ENCODE data around the gene MIPEP.

Gene MIPEP

GRCh38 chr13:23715092-23715761 lies 174.0 kb downstream of the MIPEP start:
- no peak for DNase-seq (ENCODE audit: low spot score)

DNA sequence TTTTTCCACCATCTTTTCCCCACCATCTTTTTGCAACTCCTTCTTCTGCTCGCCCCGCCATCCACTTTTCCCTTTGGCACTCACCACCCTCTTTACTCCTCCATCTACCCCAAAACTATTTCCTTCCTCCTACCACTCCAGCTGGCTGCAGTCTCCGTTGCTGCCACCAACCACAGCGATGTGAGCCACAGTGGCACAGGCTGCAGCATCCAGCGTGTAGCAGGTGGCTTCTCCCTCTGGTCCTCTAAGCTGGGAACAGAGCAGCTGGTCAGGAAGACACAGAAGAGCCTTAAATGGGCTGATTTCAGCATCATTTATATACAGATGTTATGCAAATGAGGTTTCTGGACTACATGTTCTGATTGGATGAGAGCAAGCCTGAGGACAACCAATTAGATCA lies 174.5 kb downstream of the MIPEP start:
- DNase-seq (ENCODE audit: low spot score), result no peak

DNA sequence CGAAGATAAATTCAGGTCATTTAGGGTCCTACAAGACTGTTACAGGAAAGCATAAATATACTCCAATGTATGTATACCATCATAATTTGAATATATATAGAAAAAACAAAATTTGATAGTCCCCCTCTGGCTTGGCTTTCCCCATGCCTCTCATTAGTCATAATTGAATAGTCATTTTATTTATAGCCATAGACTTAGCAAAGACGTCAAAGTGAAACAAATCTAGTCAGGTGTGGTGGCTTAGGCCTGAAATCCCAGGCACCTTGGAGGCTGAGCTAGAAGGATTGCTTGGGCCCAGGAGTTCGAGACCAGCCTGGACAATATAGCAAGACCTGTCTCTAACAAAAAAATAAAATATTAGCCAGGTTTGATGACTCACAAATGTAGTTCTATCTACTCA lies 177.8 kb downstream of the MIPEP start:
- DNase-seq (ENCODE audit: low spot score), result no peak

DNA sequence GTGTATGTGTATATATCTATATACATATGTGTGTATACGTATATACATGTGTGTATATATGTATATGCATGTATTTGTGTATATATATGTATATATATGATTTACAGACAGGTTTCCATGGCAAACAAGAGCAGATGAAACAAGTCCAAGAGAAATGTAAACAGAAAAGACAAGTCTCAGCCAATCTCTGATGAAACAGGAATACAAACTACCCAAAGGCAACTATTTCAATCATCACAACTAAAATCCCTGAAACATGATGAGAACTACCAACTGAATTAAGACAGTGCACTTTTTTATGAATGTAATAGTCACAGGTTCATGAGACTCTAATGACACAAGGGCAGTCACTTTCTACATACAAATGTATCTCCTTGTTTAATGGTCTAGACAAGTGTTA lies 178.8 kb downstream of the MIPEP start:
- no peak for DNase-seq (ENCODE audit: low spot score)

DNA sequence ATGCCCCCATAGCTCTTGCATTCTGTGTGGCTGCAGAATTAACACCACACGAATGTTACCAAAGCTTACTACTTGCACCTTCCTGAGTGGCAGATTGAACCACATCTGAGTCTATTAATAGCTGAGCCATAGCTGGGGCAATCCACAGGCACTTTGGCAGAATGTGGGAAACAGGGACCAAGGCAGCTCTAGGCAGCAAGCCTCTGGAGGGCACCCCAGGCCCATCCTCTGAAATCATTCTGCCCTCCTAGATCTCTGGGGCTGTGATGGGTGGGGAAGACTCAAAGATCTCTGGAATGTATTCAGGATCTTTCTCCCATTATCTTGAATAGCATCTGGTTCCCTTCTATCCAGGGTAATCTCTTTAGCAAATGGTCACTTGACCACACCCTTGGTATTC lies 179.7 kb downstream of the MIPEP start:
- DNase-seq (ENCODE audit: low spot score), result no peak

GRCh38 chr13:23707674-23708073 lies 181.5 kb downstream of the MIPEP start:
- DNase-seq (ENCODE audit: low spot score), result no peak

DNA sequence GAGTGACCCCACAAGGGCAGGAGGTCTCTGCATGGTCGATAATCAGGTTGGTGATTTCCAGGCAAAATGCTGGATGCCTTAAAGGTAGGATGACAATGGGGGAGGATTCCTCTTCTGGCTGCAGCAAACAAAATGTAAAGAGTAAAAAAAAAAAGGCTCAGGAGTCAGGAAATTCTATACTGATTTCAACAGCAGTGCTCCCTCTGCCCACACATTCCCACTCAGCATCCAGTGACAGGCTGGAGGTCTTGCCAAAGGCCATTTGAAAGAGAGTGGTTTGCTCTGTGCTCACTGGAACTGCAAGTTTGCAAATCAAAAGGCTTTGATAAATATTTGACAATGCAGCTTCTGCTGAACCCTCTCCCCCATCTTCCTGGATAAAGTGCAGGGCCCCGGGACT lies 183.6 kb downstream of the MIPEP start:
- DNase-seq (ENCODE audit: low spot score), result no peak

- peak; percentile 68 for DNase-seq (ENCODE audit: low spot score)
Measured at GRCh38 chr13:23703246-23703860, 185.8 kb downstream of the MIPEP start.

GRCh38 chr13:23701636-23702035 lies 187.6 kb downstream of the MIPEP start:
- DNase-seq (ENCODE audit: low spot score), result peak; percentile 77

- DNase-seq (ENCODE audit: low spot score), result no peak
Measured at GRCh38 chr13:23701186-23701585, 188.0 kb downstream of the MIPEP start.

DNA sequence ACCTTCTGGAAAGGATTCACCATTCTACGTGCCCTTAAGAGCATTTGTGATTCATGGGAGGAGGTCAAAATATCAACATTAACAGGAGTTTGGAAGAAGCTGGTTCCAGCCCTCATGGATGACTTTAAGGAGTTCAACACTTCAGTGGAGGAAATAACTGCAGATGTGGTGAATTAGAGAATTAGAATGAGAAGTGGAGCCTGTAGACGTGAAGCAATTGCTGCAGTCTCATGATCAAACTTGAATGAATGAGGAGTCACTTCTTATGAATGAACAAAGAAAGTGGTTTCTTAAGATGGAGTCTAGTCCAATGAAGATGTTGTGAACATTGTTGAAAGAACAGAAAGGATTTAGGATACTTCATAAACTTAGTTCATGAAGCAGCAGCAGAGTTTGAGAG lies 189.9 kb downstream of the MIPEP start:
- no peak for DNase-seq (ENCODE audit: low spot score)

DNA sequence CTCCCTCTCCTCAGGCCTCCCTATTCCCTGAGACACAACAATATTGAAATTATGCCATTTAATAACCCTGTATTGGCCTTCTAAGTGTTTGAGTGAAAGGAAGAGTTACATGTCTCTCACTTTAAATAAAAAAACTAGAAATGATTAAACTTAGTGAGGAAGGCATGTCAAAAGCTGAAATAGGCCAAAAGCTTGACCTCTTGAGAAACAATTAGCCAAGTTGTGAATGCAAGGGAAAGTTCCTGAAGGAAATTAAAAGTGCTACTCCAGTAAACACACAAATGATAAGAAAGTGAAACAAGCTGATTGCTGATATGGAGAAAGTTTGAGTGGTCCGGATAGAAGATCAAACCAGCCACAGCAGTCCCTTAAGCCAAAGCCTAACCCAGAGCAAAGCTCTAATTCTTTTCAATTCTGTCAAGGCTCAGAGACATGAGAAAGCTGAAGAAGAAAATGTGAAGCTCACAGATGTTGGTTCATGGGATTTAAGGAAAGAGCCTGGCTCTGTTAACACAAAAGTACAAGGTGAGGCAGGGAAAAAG lies 191.4 kb downstream of the MIPEP start:
- no peak for DNase-seq (ENCODE audit: low spot score)

GRCh38 chr13:23696610-23697009 lies 192.6 kb downstream of the MIPEP start:
- no peak for DNase-seq (ENCODE audit: low spot score)

- no peak for DNase-seq (ENCODE audit: low spot score)
Measured at GRCh38 chr13:23695711-23696464, 193.3 kb downstream of the MIPEP start.

DNA sequence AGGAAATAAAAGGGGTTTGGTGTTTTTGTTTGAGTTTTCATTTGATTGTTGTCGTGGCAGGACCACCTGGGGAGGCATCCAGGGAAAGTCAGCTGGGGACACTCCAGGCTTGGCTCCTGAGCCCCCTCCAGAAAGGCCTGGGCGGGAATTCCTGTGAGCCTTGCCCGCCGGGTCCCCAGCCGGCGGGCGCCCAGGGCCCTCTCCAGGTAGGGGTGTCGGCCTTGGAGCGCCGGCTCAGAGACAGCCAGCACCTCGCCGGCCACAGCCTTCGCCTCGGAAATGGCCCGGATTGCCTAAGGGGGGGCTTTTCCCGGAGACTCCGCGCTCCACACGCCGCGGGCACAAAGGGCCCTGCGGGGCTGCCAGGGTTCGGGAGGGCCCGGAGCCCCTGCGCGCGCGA lies 194.0 kb downstream of the MIPEP start:
- DNase-seq (ENCODE audit: low spot score), result no peak

- no peak for DNase-seq (ENCODE audit: low spot score)
Measured at GRCh38 chr13:23692816-23693215, 196.4 kb downstream of the MIPEP start.

- DNase-seq (ENCODE audit: low spot score), result no peak
Measured at GRCh38 chr13:23690668-23691067, 198.5 kb downstream of the MIPEP start.

GRCh38 chr13:23688336-23688735 lies 200.9 kb downstream of the MIPEP start:
- no peak for DNase-seq (ENCODE audit: low spot score)

- DNase-seq (ENCODE audit: low spot score), result no peak
Measured at GRCh38 chr13:23687614-23688013, 201.6 kb downstream of the MIPEP start.

GRCh38 chr13:23686948-23687347 lies 202.3 kb downstream of the MIPEP start:
- DNase-seq (ENCODE audit: low spot score), result no peak

DNA sequence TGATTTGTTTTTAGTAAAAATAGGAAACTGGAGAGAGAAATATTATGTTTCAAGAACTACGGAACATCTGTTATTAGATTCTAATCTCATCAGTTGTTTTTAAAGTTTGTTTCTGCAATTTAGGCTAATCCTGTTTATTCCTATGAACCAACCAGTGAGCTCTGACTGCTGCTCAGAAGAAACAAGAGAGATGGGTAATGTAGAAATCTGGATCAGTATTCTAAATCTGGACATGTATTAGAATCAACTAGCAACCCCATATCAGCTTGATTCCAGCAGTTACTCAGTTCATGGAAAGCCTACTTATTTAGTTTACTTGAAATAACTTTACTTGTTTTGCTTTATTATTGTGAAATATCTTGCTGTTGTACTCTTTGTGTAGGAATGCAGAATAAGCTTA lies 203.8 kb downstream of the MIPEP start:
- no peak for DNase-seq (ENCODE audit: low spot score)

GRCh38 chr13:23684647-23685046 lies 204.6 kb downstream of the MIPEP start:
- DNase-seq (ENCODE audit: low spot score), result no peak

GRCh38 chr13:23683084-23683483 lies 206.1 kb downstream of the MIPEP start:
- no peak for DNase-seq (ENCODE audit: low spot score)
